Neural crest cell (in vitro differentiated cells): ENCODE results near the gene IDNK. TPM values are rescaled to one million over a fixed set of nuclear protein-coding genes. Genes with fewer than 3 reads are reported as not detected.

Experiments used
- DNase-seq: peaks from one replicate; pipeline ENCODE4 v3.0.0; 2021; ENCODE audit warnings: low read depth, mixed read lengths, low spot score
- H3K27ac Mint-ChIP-seq: one replicate; pipeline ENCODE4 v1.8.0; 2021; ENCODE audit warnings: mild to moderate bottlenecking, mixed read lengths; ENCODE audit not compliant: unreplicated experiment
- H3K27me3 Mint-ChIP-seq: 2 replicates; pipeline ENCODE4 v1.8.0; 2021; ENCODE audit warnings: low read depth, mild to moderate bottlenecking, mixed read lengths
- H3K36me3 Mint-ChIP-seq: 2 replicates; pipeline ENCODE4 v1.8.0; 2021; ENCODE audit warnings: low read depth, mild to moderate bottlenecking, mixed read lengths
- H3K4me1 Mint-ChIP-seq: 2 replicates; pipeline ENCODE4 v1.8.0; 2021; ENCODE audit warnings: mixed read lengths
- H3K4me3 Mint-ChIP-seq: one replicate; pipeline ENCODE4 v1.8.0; 2021; ENCODE audit warnings: mild to moderate bottlenecking, mixed read lengths
- H3K9me3 Mint-ChIP-seq: 2 replicates; pipeline ENCODE4 v1.8.0; 2021; ENCODE audit warnings: mixed read lengths
- CTCF ChIP-seq: fragments of 200-600 bp; sonication (generic); conservative IDR thresholded peaks from 2 replicates; pipeline ENCODE4 v1.5.0; 2021; ENCODE audit warnings: antibody characterized with exemption, mild to moderate bottlenecking
- long read RNA-seq: library from polyadenylated mRNA; unstranded; transcript quantifications from one replicate; pipeline ENCODE4 v2.0.0, GENCODE V29; 2020
- total RNA-seq: library from RNA; stranded (reverse); gene quantifications from 2 replicates; pipeline ENCODE4 v1.2.1, GENCODE V29; 2021

Gene IDNK
- 2.6 and 2.9 TPM in 2 replicates for total RNA-seq
- long read RNA-seq, partial matches to known transcripts, result 0 of 5 reads
- long read RNA-seq, other reads (novel, unspliced or antisense), result 3 of 5 reads

DNA sequence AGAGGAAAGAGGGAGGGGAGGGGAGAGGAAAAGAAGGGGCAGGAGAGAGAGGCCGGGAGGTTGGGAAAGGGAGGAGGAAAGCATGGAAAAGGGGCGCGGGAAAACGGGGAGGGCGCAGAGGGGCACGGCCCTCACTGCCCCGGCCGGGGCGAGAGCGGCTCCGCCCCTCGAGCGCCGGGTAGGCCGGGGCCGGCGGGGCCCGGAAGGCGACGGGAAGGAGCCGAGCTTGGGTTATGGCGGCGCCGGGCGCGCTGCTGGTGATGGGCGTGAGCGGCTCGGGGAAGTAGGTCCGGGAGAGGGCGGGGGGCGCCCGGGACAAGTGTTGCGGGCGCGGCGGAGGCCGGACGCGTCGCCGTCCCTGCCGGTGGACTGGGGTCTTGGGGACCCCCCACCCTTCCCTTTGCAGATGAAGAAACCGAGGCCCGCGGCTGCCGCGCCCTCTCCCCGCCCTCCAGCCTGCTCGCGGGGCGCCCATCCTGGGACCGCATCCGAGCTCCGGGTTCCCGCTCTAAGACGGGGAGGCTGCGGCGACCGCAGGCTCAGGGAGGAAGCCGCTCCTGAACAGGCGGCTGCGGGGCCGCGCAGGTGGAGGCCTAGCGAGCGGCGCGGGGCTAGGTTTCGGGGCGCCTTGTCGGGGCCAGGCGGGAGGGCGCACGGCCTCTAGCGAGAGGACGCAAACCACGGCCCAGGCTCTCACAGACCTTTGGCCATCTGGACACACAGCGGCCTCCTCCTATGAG is at the start of gene IDNK:
IDNK (plus strand) TSS at position 205 of the 740 bp plus-strand sequence; CDS start at position 234, 29 bp downstream.
- Mint-ChIP-seq H3K4me1 (peaks cover 17% of the 10 kb centered on the region), H3K27me3 (peaks cover 3% of the 10 kb centered on the region)

GRCh38 chr9:83574482-83574881 is 48.5 kb upstream of the IDNK start:
- no peaks in the 10 kb centered on the region for H3K4me1 Mint-ChIP-seq
- no peak for DNase-seq
- TF ChIP-seq CTCF, result no peak
- H3K36me3 Mint-ChIP-seq, result peaks cover 9% of the 10 kb centered on the region
- H3K9me3 Mint-ChIP-seq, result peaks cover 10% of the 10 kb centered on the region
- H3K4me3 Mint-ChIP-seq, result no peak overlapping the region
- no peaks in the 10 kb centered on the region for H3K27me3 Mint-ChIP-seq
- no peak overlapping the region for H3K27ac Mint-ChIP-seq

More for the DNA sequence above, at the start of gene IDNK:
- peak within 1 kb of the TSS; percentile 94 for H3K4me3 Mint-ChIP-seq
- H3K9me3 Mint-ChIP-seq, result no peaks in the 10 kb centered on the region
- no peak for TF ChIP-seq CTCF
- H3K27ac Mint-ChIP-seq, result peak within 1 kb of the TSS; percentile 90
- H3K36me3 Mint-ChIP-seq, result peaks cover 2% of the 10 kb centered on the region
- peak; percentile 63 for DNase-seq

- peaks cover 14% of the 10 kb centered on the region for H3K36me3 Mint-ChIP-seq
- H3K27me3 Mint-ChIP-seq, result no peaks in the 10 kb centered on the region
- H3K27ac Mint-ChIP-seq, result no peak overlapping the region
- H3K9me3 Mint-ChIP-seq, result peaks cover 15% of the 10 kb centered on the region
- H3K4me1 Mint-ChIP-seq, result no peaks in the 10 kb centered on the region
- DNase-seq, result no peak
- TF ChIP-seq CTCF, result no peak
- no peak overlapping the region for H3K4me3 Mint-ChIP-seq
Measured at GRCh38 chr9:83582029-83582428, 40.9 kb upstream of the IDNK start.

DNA sequence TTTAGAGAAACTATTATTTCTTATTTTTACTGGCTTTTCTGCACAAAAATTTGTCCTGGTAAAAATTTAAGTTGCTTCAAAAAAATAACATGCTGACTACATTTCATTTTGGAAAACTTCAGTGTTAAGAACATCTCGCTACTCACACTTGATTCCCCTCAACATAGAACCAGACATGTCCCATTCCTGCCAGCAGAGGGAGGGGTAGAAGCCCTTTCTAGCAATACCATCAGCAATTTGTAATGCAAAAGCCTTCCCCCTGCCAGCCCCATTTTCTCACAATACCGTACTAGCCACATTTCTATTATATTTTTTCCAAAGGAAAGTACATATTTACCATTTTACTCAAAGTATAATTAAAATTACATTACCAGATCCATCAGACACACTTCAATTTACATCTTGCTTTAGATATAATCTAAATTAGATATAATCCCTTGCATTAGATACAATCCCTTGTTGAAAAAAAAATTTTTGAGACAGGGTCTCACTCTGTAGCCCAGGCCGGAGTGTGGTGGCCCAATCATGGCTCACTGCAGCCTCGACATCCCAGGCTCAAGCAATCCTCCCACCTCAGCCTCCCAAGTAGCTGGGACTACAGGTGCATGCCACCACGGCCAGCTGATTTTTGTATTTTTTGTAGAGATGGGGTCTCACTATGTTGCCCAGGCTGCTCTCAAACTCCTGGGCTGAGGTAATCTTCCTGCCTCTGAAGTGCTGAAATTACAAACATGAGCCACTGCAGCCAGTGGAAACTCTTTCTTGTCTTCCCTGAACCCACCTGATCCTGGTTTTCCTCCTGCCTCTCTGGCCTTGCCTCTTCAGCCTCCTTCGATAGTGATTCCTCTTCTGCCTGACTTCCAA is 39.6 kb upstream of the IDNK start:
- no peak overlapping the region for H3K27ac Mint-ChIP-seq
- H3K27me3 Mint-ChIP-seq, result no peaks in the 10 kb centered on the region
- H3K4me1 Mint-ChIP-seq, result no peaks in the 10 kb centered on the region
- peak; percentile 85 for TF ChIP-seq CTCF
- peak; percentile 51 for DNase-seq
- H3K4me3 Mint-ChIP-seq, result no peak overlapping the region
- H3K9me3 Mint-ChIP-seq, result peaks cover 12% of the 10 kb centered on the region
- H3K36me3 Mint-ChIP-seq, result peaks cover 10% of the 10 kb centered on the region

- TF ChIP-seq CTCF, result no peak
- Mint-ChIP-seq H3K4me3 (no peak overlapping the region), H3K4me1 (no peaks in the 10 kb centered on the region), H3K36me3 (peaks cover 4% of the 10 kb centered on the region), H3K27me3 (no peaks in the 10 kb centered on the region), H3K27ac (no peak overlapping the region), H3K9me3 (peaks cover 5% of the 10 kb centered on the region)
- DNase-seq, result no peak
Measured at GRCh38 chr9:83584995-83585394, 37.9 kb upstream of the IDNK start.
